DOHH2 (cell line): ENCODE data around the gene NAA35.
"Not testable (repeated sequence)": the region's sequence is repeated elsewhere in the genome, so short reads cannot be mapped to it uniquely, and the experiment has no call there.

Experiments used
- H3F3A ChIP-seq: fragments of 200-600 bp; sonication (generic), shearing (Covaris generic); 2 replicates; pipeline ENCODE4 v1.6.0; 2016; ENCODE audit warnings: antibody characterized with exemption, mild to moderate bottlenecking; ENCODE audit not compliant: control insufficient read depth, insufficient read depth
- H3K27ac ChIP-seq: fragments of 200-600 bp; sonication (generic); 2 replicates; pipeline ENCODE4 v1.5.1; 2014; ENCODE audit warnings: low read depth, mild to moderate bottlenecking, low read length, moderate library complexity
- H3K27me3 ChIP-seq: fragments of 200-600 bp; sonication (generic); 2 replicates; pipeline ENCODE4 v1.6.1; 2014; ENCODE audit warnings: mild to moderate bottlenecking, low read length, mixed read lengths; ENCODE audit not compliant: control insufficient read depth
- H3K36me3 ChIP-seq: fragments of 200-600 bp; sonication (generic); 2 replicates; pipeline ENCODE4 v1.6.1; 2014; ENCODE audit warnings: mild to moderate bottlenecking, low read length, moderate library complexity, mixed read lengths; ENCODE audit not compliant: control insufficient read depth
- H3K4me1 ChIP-seq: fragments of 200-600 bp; sonication (generic); 2 replicates; pipeline ENCODE4 v1.6.1; 2014; ENCODE audit warnings: mild to moderate bottlenecking, low read length, mixed read lengths; ENCODE audit not compliant: control insufficient read depth
- H3K4me2 ChIP-seq: fragments of 200-600 bp; sonication (generic); 2 replicates; pipeline ENCODE4 v1.6.0; 2014; ENCODE audit warnings: mild to moderate bottlenecking, low read length, moderate library complexity
- H3K4me3 ChIP-seq: fragments of 200-600 bp; sonication (generic); 2 replicates; pipeline ENCODE4 v1.5.1; 2014; ENCODE audit warnings: mild to moderate bottlenecking, low read length, mixed read lengths
- H3K79me2 ChIP-seq: fragments of 200-600 bp; sonication (generic); 2 replicates; pipeline ENCODE4 v1.6.1; 2014; ENCODE audit warnings: mild to moderate bottlenecking, low read length, mixed read lengths; ENCODE audit not compliant: control insufficient read depth
- H3K9me2 ChIP-seq: fragments of 200-600 bp; sonication (generic); replicated peaks from 2 replicates; pipeline ENCODE4 v1.6.1; 2014; ENCODE audit warnings: mild to moderate bottlenecking, low read length, mixed read lengths; ENCODE audit not compliant: control insufficient read depth
- H3K9me3 ChIP-seq: fragments of 200-600 bp; sonication (generic); 2 replicates; pipeline ENCODE4 v1.6.1; 2014; ENCODE audit warnings: antibody characterized with exemption, low read length, mixed read lengths; ENCODE audit not compliant: control insufficient read depth, insufficient read depth
- H4K20me1 ChIP-seq: fragments of 200-600 bp; sonication (generic); 2 replicates; pipeline ENCODE4 v1.6.0; 2014; ENCODE audit warnings: low read depth, mild to moderate bottlenecking, antibody characterized with exemption, low read length, moderate library complexity; ENCODE audit not compliant: control insufficient read depth, insufficient read depth
- EZH2phosphoT487 ChIP-seq: fragments of 200-600 bp; sonication (generic); IDR thresholded peaks from 2 replicates; pipeline ENCODE4 v1.6.1; 2017; ENCODE audit warnings: borderline replicate concordance, mild to moderate bottlenecking, antibody characterized with exemption, low read length, moderate library complexity, mixed read lengths
- TF ChIP-seq, protein P1 (sequence below): fragments of 200-600 bp; sonication (generic); IDR thresholded peaks from one replicate; pipeline ENCODE4 v1.5.1; 2014; ENCODE audit warnings: antibody characterized with exemption, mild to moderate bottlenecking, low read depth, low read length; ENCODE audit not compliant: poor library complexity, severe bottlenecking

NAA35 gene

DNA sequence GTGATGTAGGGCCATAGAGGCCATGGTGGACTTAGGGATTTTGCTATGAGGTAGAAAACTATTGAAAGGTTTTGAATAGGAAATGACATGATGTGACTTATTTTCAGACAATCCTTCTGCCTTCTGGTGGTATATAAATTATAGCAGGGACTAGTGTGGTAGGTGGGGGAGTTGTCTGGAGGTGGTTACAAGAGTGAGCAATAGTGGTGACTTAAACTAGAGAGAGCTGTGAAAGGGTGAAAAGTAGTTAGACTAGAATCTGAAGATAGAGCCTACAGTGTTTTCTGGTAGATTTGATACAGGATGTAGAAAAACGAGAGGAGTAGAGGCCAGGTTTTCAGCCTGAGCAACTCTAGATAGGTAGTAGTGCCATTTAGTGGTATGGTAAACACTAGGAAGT, 32.3 kb downstream of the NAA35 start:
- Histone ChIP-seq H3K79me2 (no peaks in the 10 kb centered on the region), H3K4me3 (no peak overlapping the region), H3K4me2 (no peak overlapping the region), H3K36me3 (peaks cover 3% of the 10 kb centered on the region), H3K9me3 (no peaks in the 10 kb centered on the region), H4K20me1 (no peaks in the 10 kb centered on the region), H3K4me1 (no peaks in the 10 kb centered on the region), H3K27me3 (no peaks in the 10 kb centered on the region), H3K9me2 (no peaks in the 10 kb centered on the region), H3K27ac (no peak overlapping the region), H3F3A (no peaks in the 10 kb centered on the region)
- no peak for TF ChIP-seq EZH2phosphoT487
- TF ChIP-seq, protein P1, sequence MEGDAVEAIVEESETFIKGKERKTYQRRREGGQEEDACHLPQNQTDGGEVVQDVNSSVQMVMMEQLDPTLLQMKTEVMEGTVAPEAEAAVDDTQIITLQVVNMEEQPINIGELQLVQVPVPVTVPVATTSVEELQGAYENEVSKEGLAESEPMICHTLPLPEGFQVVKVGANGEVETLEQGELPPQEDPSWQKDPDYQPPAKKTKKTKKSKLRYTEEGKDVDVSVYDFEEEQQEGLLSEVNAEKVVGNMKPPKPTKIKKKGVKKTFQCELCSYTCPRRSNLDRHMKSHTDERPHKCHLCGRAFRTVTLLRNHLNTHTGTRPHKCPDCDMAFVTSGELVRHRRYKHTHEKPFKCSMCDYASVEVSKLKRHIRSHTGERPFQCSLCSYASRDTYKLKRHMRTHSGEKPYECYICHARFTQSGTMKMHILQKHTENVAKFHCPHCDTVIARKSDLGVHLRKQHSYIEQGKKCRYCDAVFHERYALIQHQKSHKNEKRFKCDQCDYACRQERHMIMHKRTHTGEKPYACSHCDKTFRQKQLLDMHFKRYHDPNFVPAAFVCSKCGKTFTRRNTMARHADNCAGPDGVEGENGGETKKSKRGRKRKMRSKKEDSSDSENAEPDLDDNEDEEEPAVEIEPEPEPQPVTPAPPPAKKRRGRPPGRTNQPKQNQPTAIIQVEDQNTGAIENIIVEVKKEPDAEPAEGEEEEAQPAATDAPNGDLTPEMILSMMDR = no peak

DNA sequence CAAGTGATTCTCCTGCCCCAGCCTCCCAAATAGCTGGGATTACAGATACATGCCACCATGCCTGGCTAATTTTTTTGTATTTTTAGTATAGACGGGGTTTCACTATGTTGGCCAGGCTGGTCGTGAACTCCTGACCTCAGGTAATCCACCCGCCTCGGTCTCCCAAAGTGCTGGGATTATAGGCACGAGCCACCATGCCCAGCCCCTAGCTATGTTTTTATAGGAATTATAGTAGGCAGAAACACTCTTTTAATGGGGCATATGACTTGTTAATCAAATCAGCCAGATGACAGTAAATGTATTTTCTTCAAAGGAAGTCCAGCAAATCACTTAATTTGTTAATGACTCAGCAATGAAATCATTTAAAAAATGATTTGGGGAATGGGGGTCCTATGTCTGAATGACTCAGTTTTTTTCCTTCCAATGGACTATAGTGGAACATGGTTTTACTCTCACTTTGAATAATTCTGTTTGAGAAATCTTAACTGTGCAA, 33.2 kb downstream of the NAA35 start:
- not testable (repeated sequence) for H3K9me3 ChIP-seq, H3K4me3 ChIP-seq, H4K20me1 ChIP-seq, H3F3A ChIP-seq, H3K4me2 ChIP-seq, H3K4me1 ChIP-seq, H3K9me2 ChIP-seq, H3K27ac ChIP-seq, H3K36me3 ChIP-seq, H3K79me2 ChIP-seq, H3K27me3 ChIP-seq

DNA sequence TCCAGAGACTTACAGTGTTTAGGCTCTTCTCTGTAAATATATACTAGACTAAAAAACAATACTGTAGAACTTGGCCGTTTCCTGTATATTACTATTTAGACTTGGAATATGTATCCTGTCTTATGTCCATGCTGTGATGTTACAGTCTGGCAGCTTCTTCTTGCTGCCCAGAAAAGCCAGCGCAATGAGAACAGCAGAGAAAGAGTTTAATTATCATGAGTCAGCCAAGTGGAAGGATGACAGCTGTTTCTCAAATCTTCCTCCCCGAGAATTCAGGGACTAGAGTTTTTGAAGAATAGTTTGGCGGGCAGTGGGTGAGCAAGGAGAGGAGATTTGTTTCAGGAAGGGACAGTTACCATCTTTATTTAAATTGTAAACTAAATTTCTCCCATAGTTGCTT, 37.5 kb downstream of the NAA35 start:
- H3K36me3 ChIP-seq = peaks cover 19% of the 10 kb centered on the region
- TF ChIP-seq, protein P1 = no peak
- TF ChIP-seq EZH2phosphoT487 = no peak

DNA sequence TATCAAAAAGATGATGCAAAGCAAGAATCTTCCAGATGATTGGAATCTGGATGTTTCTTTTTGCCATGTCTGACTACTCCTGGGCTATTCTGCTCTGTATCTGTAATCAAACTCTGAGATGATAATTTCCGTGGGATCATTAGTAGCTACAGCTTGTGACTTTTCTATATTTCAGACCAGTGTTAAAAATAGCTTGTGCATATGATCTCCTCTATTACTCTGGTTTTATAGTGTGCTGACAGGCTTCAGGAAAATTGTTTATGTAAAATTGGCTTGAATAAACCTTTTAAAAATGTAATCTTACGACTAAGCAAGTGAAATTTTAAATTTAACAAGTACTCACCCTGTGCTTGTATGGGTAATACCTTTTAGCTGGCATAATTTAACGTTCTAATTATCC, 40.4 kb downstream of the NAA35 start:
- H3K4me1 ChIP-seq = no peaks in the 10 kb centered on the region
- no peaks in the 10 kb centered on the region for H3K27me3 ChIP-seq
- H3K4me3 ChIP-seq = no peak overlapping the region
- H4K20me1 ChIP-seq = no peaks in the 10 kb centered on the region
- H3K4me2 ChIP-seq = no peak overlapping the region
- H3K9me2 ChIP-seq = no peaks in the 10 kb centered on the region
- H3K79me2 ChIP-seq = no peaks in the 10 kb centered on the region
- TF ChIP-seq, protein P1 = no peak
- TF ChIP-seq EZH2phosphoT487 = no peak
- no peaks in the 10 kb centered on the region for H3K9me3 ChIP-seq
- H3K36me3 ChIP-seq = peaks cover 20% of the 10 kb centered on the region
- no peaks in the 10 kb centered on the region for H3F3A ChIP-seq
- H3K27ac ChIP-seq = no peak overlapping the region

More for the DNA sequence above, 37.5 kb downstream of the NAA35 start:
- H3K9me2 ChIP-seq = no peaks in the 10 kb centered on the region
- H3K4me1 ChIP-seq = no peaks in the 10 kb centered on the region
- no peaks in the 10 kb centered on the region for H3K79me2 ChIP-seq
- no peaks in the 10 kb centered on the region for H4K20me1 ChIP-seq
- no peaks in the 10 kb centered on the region for H3F3A ChIP-seq
- no peak overlapping the region for H3K4me3 ChIP-seq
- H3K4me2 ChIP-seq = no peak overlapping the region
- H3K27ac ChIP-seq = no peak overlapping the region
- H3K9me3 ChIP-seq = no peaks in the 10 kb centered on the region
- H3K27me3 ChIP-seq = no peaks in the 10 kb centered on the region
